NCI-H2171 (cell line): ENCODE results near the gene MRTFB.
A peak's percentile ranks its signal among the peaks of the same experiment; 100 is the strongest.

ENCODE experiments used
- DNase-seq: peaks from one replicate; lab custom pipeline; 2025; lab: John Stamatoyannopoulos, UW

Gene MRTFB

DNA sequence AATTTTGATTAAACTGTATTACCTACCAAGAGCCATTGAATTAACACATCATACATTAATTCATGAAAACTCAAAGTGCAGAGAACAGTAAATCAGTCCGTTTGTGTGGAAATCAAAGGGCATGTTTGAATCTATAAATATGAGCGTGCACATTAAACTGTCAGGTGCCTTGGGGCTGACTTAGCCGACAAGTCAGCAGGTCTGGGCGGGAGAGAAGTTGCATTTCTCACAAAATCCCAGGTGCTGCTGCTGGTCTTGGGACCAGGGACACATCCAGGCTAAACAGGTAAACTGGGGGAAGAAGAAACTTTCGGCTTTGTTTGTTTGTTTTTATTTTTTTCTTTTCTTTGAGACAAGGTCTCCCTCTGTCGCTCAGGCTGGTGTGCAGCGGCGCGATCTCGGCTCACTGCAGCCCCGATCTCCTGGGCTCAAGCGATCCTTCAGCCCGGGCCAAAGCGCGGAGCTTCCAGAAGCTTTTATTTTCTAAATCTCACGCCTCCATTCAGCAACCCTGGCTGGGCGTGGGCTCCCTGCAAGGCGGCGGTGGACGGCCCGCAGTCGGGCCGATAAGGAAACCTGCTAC is 213.9 kb downstream of the MRTFB start:
- no peak for DNase-seq

DNA sequence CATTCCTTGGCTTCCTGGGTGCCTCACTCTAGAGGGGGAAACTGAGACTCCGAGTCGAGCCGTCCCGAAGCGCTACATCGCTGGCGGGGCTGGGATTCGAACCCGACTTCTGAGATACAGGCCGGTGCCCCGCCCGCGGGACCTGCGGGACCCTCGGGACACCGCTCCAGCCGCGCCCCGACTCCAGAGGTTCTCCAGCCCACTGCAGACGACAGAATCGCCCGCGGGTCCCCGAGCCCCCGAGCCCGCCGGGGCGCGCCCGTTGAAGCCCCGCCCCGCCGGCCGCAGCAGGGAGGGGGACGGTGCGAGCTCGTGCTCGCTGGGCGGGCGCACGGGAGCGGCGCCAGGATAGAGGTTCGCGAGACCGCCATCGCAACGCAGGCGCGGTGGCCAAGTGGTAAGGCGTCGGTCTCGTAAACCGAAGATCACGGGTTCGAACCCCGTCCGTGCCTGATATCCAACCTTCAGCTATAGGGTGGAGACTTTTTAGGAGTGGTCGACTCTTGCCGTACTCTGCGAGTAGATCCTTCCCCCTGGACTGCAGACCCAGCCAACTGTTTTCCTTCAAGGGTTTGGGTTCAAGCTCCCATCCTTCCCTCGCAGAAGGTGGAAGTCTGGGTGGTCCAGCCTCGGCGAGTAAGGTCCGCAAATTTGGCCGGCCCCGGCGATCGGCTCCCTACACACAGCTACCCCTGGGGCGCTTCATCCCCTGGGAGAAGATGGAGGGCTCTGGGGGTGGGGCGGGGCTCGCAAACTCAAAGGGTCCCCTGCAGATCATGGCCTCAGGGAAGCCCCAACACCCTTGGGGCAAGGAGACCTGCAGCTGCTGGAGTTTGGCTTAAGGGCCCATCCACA is 214.6 kb downstream of the MRTFB start:
- peak; percentile 87 for DNase-seq

DNA sequence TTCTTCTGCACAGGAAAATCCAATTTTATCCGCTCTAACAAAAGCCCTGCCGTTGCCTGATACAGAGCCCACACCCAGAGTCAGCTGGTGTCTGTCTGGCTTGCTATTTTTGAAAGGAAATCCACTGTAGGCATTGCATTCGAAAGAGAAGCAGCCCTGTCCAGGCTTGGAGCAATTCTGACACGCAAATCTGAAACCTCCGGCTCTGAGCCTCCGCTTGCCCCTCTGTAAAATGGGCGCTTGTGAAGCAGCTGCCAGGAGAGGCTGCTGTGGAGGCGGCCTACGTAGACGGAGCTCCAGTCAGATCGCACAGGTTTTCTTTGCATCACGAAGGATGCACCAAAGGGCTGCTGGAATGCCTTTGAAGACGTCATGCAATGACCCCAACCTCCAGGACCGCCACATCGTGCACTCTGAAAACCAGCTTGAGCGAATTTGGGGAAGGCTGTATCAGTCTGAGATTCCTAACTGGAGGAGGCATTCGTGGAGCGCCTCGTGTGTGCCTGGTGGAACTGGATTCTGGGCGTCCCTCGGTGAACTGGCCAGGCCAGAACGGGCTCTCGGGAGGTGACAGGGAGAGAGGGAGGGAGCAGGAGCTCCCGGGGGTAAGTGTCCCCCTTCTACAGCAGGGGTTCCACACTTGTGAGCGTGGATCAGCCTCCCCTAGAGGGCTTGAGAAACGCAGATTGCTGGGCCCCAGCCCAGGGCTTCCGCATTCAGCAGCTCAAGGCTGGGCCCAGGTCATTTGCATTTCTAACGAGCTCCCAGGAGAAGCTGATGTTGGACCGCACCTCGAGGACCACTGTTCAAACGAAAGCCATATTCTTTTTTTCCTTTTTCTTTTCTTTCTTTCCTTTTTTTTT is 215.5 kb downstream of the MRTFB start:
- no peak for DNase-seq

GRCh38 chr16:14289692-14290340 is 218.7 kb downstream of the MRTFB start:
- DNase-seq = no peak

DNA sequence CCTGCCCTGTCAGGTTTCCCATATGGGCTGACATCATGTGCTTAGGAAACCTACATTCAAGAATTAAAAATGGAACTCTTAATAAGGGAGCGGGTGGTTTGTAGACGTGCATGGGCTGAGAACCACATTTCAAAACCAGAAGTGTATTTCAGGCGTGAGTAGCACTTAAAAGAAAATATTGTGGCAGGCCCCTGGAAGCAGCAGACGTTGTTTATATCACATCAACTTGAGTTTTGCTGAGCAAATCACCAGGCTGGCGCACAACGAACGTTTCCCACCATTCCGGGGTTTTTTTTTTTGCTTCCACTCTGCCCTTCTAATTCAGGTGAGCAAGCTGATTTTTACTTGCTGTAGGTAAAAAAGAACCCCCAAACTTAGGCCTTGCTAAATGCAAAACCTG is 220.2 kb downstream of the MRTFB start:
- DNase-seq = no peak

DNA sequence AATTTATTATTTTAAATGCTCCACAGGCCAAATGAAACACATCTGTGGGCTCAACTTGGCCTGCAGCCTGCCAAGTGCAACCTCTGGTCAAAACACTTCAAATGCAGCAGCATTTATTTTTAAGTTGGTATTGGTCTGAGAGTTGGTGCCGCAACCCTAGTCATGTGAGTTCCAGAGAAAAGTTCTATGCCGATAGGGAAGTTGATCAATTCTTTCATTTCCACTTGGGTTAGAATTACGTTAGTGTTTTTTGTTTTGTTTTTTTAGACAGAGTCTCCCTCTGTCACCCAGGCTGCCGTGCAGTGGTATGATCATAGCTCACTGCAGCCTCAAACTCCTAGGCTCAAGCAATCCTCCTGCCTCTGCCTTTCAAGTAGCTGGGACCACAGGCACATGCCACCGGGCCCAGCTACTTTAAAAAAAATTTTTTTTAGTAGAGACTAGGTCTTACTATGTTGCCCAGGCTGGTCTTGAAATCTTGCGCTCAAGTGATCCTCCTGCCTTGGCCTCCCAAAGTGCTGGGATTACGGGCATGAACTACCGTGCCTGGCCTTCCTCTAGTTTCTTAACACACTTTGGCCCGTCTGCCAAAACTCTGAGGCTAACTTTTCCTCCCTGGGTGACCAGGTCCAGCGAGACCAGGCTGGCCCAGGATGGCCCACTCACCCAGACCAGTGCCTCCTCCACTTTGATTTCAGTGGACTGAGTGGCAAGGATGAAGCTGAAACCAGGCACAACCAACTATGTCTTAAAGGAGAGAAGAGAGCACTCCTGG is 221.1 kb downstream of the MRTFB start:
- no peak for DNase-seq

- no peak for DNase-seq
These were observed 225.5 kb downstream of the MRTFB start for GRCh38 chr16:14296663-14297062.

DNA sequence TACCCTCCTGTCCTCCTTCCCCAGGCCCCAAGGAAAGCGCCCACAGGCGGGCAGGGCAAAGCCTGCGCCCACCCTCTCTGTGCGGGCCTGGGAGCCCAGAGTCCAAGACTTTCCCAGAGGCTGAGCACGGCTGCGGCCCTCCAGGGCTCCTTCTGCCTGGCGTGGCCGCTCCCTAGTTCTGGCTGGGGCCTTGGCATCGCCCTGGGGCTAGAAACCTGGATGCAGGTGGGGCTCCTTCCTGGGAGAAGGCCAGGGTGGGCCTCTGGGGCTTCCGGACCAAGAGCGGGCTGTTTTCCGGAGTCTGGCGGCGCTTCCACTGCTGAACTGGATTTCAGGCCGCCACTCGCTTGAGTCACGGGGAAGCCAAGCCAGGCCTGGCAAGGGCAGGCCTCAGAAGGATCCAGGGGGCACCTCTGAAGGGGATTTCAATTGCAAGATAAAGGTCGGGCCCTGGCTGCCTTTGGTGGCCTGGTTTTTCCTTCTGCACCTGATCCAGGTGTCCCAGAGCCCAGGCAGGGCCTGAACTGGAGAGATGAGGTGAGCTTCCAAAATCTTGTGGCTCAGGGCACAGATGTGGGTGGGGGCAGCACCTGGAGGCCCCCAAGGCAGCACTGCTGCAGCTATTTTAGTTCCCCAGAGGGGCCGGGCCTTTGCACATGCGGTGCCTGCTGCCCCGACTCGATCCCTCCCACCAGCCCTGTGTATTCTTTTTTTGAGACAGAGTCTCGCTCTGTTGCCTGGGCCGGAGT is 227.4 kb downstream of the MRTFB start:
- no peak for DNase-seq

DNA sequence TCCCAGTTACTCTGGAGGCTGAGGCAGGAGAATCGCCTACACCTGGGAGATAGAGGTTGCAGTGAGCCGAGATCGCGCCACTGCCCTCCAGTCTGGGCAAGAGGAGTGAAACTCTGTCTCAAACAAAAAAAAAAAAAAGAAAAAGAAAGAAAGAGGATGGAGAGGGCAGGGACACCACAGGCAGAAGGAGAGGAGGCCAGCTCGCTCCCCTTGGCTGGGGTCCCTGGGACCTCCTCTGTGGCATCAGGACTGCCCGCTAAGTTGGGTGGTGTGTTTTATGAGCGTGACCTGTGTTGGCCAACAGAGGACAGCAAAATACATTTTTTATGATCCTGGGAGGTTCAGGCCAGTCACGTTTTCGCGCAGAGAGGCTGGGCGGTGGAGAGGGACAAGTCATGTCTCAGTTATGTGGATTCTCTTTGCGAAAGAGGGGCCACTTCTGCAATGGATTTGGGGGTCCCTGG is 229.6 kb downstream of the MRTFB start:
- DNase-seq = no peak

DNA sequence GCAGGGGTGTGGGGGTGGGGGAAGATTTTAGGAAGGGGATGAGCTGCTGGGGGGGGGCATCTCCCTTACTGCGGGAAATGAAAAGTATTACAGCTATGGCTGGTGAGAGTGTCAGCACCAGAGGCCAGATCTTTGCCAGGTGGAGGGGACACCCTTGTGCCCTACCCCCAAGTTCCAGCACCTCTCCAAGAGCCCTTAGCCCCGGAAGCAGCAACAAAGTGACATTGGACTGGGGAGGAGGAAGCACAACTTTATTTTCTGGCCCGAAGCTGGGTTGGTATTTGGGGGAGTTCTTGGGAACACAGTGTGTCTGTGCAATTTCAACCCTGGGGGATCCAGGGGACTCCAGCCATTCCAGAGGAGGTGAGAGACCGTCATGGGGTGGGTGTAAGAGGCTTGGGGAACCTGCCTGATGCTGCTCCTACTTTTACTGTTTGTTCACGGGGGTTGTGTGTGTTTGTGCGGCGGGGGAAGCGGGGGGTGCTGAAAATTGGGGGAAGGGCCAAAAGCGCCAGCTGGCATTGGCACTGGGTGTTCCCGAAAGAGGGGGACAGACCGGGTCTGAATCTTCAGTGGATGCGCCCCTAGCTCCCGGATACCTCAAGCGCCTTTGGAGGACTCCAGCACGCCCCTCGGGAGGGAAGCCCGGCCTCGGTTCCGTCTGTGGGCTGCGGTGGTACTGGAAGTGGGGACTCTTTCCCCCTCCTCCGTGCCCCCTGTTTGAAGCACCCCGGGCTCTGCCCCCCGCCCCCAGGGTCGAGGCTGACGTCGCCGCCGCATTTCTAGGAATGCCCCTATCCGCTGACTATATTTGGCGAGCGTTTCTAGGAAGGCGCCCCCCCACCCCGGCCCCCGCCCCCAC is 230.3 kb downstream of the MRTFB start:
- DNase-seq = peak; percentile 22

DNA sequence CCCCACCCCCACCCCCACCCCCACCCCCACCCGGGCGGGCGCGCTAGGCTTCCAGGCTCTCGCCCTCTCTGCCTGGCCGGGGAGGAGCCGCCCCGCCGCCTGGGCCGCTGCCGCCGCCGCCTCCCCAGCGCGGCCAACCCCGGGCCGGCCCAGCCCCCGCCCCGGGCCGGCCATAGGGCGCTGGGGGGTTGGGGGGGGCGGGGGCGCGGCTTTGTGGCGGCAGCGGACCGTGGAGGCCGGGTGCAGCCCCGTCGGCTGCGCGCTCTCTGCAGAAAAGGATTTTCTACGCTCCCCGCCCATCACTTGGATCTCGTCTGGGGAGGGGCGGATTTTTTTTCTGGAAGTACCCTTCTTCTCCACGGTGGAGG is 230.9 kb downstream of the MRTFB start:
- DNase-seq = peak; percentile 35

- DNase-seq = peak; percentile 47
These were observed 231.5 kb downstream of the MRTFB start for GRCh38 chr16:14302399-14303181.

DNA sequence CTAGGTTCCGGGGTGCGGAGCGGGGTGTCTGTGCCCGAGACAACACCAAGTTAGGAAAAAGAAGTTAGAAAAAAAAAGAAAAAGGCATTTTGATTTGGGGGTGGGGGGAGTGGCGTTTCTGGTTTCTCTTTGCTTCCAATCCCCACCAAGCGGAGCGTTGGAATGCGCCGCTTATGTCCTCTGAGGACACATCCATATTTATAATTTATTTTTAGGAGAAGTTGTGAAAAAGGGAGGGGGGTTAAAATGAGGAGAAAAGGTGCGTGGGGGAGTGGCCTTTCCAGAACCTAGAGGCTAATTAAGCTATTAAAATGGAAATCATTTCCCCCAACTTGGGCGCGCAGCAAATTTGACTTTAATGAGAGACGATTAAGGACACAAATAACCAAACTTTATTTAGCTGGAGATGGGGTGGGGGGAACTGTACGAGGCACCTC is 232.1 kb downstream of the MRTFB start:
- DNase-seq = no peak

- no peak for DNase-seq
These were observed 232.7 kb downstream of the MRTFB start for GRCh38 chr16:14303639-14304394.

- no peak for DNase-seq
These were observed 233.9 kb downstream of the MRTFB start for GRCh38 chr16:14304891-14305460.

GRCh38 chr16:14306485-14307058 is 235.5 kb downstream of the MRTFB start:
- DNase-seq = no peak

DNA sequence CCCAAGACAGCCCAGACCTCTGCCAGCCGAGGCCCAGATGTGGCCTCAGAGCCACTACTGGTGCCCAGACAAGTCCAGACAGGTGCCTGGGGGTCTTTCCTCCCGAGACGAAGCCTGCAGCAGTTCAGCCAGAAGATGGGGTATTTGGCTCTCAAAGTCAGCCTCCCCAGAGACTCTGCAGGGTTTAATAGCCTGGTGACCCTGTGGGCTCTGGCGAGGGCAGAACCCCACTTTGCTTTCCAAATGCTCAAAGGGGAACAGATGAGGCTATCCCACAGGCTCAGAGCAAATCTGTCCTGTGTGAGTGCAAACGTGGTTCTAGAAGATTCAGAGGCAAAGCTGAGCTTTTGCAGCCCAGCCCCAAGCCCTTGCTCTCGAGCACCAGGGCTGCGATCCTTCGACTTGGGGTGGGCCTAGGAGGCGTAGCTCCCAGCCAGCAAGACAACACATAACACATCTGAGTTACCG is 236.0 kb downstream of the MRTFB start:
- DNase-seq = no peak
